ENCODE measurements around the gene GSG1L.

GSG1L gene

DNA sequence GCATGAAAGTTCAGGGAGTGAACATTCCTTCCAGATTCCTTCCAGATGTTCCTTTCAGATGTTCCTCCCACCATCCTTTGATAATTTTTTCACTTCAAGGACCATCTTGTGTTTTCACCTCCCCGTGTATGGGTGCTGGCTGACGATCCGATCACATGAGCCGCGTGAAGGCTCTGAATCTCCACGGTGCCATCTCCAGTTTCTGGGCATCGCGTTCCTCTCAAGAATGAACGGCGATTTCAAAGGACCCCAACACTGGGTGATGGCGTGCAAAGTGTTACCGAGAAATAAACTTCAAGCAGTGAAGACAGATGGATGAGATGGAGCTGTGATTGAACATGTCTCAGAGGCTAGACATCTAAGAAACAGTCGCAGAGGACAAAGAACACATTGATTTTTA is 245.3 kb downstream of the GSG1L start:
- DNase-seq (ENCODE audit: low spot score): no peak

DNA sequence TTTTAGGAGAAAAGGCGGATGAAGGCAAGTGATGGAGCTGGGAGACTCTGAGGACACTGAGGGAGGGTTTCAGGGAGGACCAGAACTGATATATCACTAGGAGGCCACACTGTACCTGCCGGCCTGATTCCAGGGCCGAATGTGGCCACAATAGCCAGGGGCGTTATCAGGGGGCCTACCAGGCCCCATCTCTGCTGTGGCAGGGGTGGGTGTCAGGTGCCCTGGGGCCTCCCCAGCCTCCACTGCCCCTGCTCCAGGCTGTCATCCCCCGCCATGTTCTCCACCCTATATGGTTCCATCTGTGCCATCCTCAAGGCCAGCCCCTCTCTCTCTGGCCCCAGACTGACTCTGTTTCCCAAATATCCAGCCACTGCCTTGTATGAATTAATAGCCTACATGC is 246.5 kb downstream of the GSG1L start:
- no peak for DNase-seq (ENCODE audit: low spot score)

DNA sequence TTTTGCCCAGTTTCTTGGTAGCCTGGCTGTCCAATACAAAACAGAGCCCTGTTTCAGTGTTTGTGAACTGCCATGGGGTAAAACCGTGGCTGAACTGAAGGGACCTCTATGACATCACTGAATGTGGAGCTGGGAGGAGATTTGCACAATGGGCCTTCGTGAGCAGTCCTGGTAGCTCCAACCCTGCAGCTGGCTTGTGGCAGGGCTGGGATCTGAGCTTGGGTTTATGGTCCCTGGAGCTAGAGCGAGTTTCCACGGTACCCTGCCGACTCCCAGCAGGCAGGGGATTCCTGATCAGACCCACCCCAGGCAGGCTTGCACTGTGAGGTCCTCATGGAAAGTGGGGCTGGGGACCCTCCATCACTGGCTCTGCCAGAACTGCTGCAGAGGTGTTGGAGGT is 247.0 kb downstream of the GSG1L start:
- no peak for DNase-seq (ENCODE audit: low spot score)

- DNase-seq (ENCODE audit: low spot score): no peak
Measured at GRCh38 chr16:27813591-27813990, 249.9 kb downstream of the GSG1L start.

GRCh38 chr16:27811881-27812280 is 251.6 kb downstream of the GSG1L start:
- DNase-seq (ENCODE audit: low spot score): no peak

DNA sequence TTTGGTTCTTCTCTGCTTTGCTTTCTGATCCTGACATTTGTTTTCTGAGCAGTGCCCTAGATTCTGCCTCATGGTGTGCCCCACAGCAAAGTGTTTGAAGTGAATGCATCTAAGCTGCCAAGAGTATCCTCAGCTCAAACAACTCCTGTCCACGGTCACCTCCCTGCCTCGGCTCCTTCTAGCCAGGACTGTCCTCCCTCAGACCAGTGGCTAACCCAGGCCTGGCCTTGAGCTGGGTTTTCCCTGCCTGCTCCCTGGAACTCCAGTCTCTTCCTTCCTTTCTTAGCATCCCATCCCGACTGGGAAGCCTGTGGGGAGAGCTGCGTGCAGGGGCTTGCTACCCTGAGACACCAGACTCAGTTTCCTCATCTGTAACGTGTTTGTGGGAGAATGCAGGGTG is 256.5 kb downstream of the GSG1L start:
- no peak for DNase-seq (ENCODE audit: low spot score)

DNA sequence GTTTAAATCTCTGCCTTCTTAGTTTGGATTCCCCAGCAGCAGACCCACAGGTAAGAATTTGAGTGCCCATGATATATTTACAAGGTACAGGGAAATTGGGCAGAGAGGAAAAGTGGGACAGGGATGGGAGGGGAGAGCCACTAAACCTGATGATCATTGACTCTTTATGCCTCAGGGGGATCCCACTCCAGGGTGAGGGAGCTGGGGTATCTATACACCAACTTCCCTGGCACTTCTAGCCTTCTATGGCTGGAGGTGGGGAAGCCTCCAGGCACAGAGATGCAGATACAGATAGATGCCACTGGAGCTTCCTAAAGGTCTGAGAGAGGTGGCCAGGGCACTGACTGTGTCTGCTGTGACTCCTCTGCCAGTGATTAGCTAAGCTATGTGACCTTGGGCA is 257.1 kb downstream of the GSG1L start:
- DNase-seq (ENCODE audit: low spot score): no peak

DNA sequence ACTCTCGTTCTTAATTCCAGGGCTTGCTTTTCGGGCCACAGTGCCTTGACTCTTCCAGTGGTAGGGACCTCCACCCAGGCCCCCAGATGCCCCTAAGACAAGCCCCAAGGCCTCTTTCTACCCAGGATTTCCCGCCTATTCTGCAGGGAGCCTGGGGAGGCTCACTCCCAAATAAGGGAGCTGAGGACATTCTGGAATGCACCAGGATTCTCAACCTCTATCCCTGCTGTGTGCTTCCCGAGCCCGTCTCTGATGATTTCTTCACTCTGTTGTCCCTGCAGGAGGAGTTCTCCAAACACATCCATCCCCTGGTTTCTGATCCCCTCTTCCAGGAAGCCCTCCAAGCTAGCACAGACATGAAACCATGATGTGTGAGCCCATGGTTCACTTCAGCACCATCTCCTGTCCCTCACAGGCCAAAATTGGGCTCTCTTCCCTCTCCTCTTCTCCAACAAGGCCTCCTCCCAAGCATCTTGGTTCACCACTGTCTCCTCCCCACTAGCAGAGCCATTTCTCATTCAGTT is 257.6 kb downstream of the GSG1L start:
- DNase-seq (ENCODE audit: low spot score): no peak

DNA sequence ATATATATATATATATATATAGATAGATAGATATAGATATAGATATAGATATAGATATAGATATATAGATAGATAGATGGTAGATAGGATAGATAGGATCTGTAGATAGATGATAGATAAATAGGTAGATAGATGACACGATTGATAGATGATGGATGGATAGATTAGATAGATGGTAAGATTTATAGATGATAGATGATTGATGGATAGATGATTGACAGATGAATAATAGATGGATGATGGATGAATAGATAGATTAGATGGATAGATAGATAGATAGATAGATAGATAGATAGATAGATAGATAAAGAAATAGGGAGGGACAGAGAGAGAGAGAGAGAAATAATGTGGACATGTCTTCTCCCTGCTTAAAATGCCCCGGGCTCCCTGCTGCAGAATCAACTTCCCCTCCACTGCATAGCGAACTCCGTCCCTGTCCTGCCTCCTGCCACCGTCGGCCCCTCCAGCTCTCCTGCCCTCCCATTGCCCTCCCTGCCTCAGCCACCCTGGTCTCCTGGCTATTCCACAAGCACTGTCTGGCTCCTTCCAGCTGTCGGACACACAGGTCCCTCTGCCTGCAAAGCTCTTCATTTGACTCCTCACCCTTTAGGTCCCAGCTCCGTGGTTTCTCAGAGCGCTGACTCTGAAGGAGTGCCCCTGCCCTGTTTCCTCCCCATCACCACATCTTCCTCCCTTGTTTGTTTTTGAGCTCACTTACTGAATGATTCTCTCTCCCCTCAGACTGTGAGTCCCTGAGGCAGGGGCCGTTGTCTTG is 259.6 kb downstream of the GSG1L start:
- DNase-seq (ENCODE audit: low spot score): no peak

- DNase-seq (ENCODE audit: low spot score): no peak
Measured at GRCh38 chr16:27802664-27803439, 260.7 kb downstream of the GSG1L start.

GRCh38 chr16:27801289-27801945 is 262.1 kb downstream of the GSG1L start:
- no peak for DNase-seq (ENCODE audit: low spot score)

DNA sequence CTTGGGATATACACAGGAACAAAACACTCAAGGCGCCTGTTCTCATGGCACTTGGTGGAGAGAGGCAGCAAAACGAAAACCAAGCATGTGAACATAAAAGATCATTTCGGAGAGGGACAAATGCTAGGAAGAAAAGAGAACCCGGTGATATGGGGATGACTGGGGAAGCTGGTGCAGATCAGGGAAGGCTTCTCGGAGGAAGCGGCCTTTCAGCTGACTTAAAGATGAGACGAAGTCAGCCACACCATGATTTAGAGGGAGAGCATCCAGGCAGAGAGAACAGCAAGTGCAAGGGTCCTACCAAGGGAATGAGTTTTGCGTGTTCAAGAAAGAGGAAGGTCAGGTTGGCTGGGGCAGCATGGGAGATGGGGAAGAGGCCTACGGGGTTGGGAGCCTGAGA is 262.7 kb downstream of the GSG1L start:
- DNase-seq (ENCODE audit: low spot score): no peak

GRCh38 chr16:27799896-27800295 is 263.6 kb downstream of the GSG1L start:
- DNase-seq (ENCODE audit: low spot score): no peak

- no peak for DNase-seq (ENCODE audit: low spot score)
Measured at GRCh38 chr16:27798241-27798640, 265.3 kb downstream of the GSG1L start.

GRCh38 chr16:27795992-27796614 is 267.4 kb downstream of the GSG1L start:
- DNase-seq (ENCODE audit: low spot score): peak; percentile 18

DNA sequence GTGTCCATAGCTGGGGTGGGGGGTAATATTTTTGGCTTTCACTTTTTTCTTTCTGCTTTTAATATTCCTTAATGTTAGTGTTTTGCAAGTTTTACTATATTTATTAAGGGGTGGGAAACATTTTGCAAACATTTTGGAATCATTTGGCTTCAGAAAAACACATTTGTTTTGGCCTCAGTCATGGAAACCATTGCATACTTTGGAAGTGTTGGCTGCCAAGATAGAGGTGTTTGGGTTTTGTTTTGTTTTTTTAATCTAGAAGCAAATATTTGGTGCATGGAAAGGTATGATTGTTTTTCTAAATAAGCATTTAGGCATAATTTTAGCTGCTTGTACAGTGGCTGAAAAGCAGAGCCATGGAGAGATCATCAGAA is 270.3 kb downstream of the GSG1L start:
- DNase-seq (ENCODE audit: low spot score): no peak

- DNase-seq (ENCODE audit: low spot score): no peak
Measured at GRCh38 chr16:27792486-27793248, 270.8 kb downstream of the GSG1L start.

GRCh38 chr16:27791404-27791719 is 272.2 kb downstream of the GSG1L start:
- DNase-seq (ENCODE audit: low spot score): no peak

- no peak for DNase-seq (ENCODE audit: low spot score)
Measured at GRCh38 chr16:27790546-27791403, 272.7 kb downstream of the GSG1L start.

GRCh38 chr16:27789595-27790241 is 273.8 kb downstream of the GSG1L start:
- no peak for DNase-seq (ENCODE audit: low spot score)

Measured in hematopoietic multipotent progenitor cell treated with erythropoietin and hydrocortisone succinate and interleukin-3 and kit ligand, for 15 days (in vitro differentiated cells).